HUES6 (cell line): Measurements from ENCODE around the gene IQGAP3.

ENCODE experiments used
- H3K27ac ChIP-seq: 2 replicates; pipeline ENCODE4 v1.7.0; 2013; ENCODE audit warnings: low read depth, mild to moderate bottlenecking, low read length, inconsistent platforms
- H3K27me3 ChIP-seq: 2 replicates; pipeline ENCODE4 v1.6.1; 2013; ENCODE audit warnings: low read length; ENCODE audit not compliant: control insufficient read depth, insufficient read depth
- H3K36me3 ChIP-seq: 2 replicates; pipeline ENCODE4 v1.6.1; 2013; ENCODE audit warnings: low read length; ENCODE audit not compliant: control insufficient read depth, insufficient read depth
- H3K4me1 ChIP-seq: 2 replicates; pipeline ENCODE4 v1.6.1; 2013; ENCODE audit warnings: low read length; ENCODE audit not compliant: control insufficient read depth, insufficient read depth
- H3K4me3 ChIP-seq: 2 replicates; pipeline ENCODE4 v1.5.1; 2013; ENCODE audit warnings: low read depth, low read length
- H3K9ac ChIP-seq: one replicate; pipeline ENCODE4 v1.6.1; 2013; ENCODE audit warnings: mild to moderate bottlenecking, low read length
- H3K9me3 ChIP-seq: 2 replicates; pipeline ENCODE4 v1.6.1; 2013; ENCODE audit warnings: low read depth, low read length; ENCODE audit not compliant: control insufficient read depth, insufficient read depth

Gene IQGAP3

DNA sequence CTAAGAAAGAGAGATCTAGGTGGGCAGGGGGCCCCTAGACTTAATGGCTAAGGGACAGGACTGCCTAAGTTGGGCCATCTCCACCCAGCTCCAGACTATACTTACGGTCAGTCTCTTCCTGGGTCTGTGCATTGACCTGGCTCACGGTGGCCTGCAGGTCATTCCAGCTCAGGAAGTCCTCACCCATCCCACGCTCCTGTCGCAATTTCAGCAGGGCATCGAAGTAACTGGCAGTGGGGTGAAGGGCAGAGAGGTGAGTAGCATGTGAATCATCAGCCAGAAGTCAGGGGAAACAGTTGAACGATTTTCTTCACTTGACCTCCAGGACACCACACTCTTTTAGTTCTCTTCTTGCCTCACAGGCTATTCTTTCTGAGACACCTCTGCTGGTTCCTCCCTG is 20.5 kb downstream of the IQGAP3 start:
- Histone ChIP-seq H3K27me3 (no peaks in the 10 kb centered on the region), H3K27ac (no peak overlapping the region), H3K4me1 (no peaks in the 10 kb centered on the region), H3K9me3 (no peaks in the 10 kb centered on the region), H3K36me3 (peaks cover 88% of the 10 kb centered on the region), H3K9ac (no peak overlapping the region), H3K4me3 (no peak overlapping the region)

DNA sequence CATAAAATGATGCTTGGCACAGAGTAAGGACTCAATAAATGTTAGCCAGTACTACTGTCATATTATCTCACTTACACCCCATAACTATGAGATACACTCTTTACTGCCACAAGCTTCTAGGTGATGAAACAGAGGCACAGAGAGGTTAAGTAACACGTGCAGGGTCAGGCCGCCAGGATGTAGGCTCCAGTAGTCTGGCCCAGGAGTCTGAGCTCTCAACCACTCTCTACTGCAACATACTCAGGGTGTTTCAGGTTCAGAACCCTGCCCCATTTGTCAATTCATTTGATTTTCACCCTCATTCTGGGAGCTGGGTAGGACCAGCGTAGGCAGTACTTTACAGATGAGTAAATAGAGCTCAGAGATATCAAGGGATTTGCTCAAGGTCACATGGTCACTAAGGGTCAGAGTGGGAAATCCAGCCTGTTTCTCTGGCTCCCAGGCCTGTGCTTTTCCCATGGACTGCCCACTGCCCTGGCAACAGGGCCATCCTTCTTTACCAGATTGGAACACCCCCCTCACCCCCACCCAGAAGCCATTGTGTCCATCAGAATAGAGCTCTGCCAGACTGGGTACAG is 21.2 kb downstream of the IQGAP3 start:
- H3K4me1 ChIP-seq, result no peaks in the 10 kb centered on the region
- peaks cover 89% of the 10 kb centered on the region for H3K36me3 ChIP-seq
- H3K9me3 ChIP-seq, result no peaks in the 10 kb centered on the region
- H3K4me3 ChIP-seq, result no peak overlapping the region
- H3K27me3 ChIP-seq, result no peaks in the 10 kb centered on the region
- H3K27ac ChIP-seq, result no peak overlapping the region
- H3K9ac ChIP-seq, result no peak overlapping the region

- Histone ChIP-seq H3K27me3 (no peaks in the 10 kb centered on the region), H3K27ac (no peak overlapping the region), H3K4me1 (no peaks in the 10 kb centered on the region), H3K9me3 (no peaks in the 10 kb centered on the region), H3K36me3 (peaks cover 87% of the 10 kb centered on the region), H3K9ac (no peak overlapping the region), H3K4me3 (no peak overlapping the region)
Observed at GRCh38 chr1:156550346-156550745, 22.0 kb downstream of the IQGAP3 start.

- Histone ChIP-seq H3K4me3 (no peak overlapping the region), H3K36me3 (peaks cover 82% of the 10 kb centered on the region), H3K9ac (no peak overlapping the region), H3K27ac (no peak overlapping the region), H3K4me1 (no peaks in the 10 kb centered on the region), H3K9me3 (no peaks in the 10 kb centered on the region), H3K27me3 (no peaks in the 10 kb centered on the region)
Observed at GRCh38 chr1:156549831-156550230, 22.5 kb downstream of the IQGAP3 start.

GRCh38 chr1:156549390-156549789 is 23.0 kb downstream of the IQGAP3 start:
- no peaks in the 10 kb centered on the region for H3K9me3 ChIP-seq
- peaks cover 83% of the 10 kb centered on the region for H3K36me3 ChIP-seq
- no peaks in the 10 kb centered on the region for H3K4me1 ChIP-seq
- H3K9ac ChIP-seq, result no peak overlapping the region
- no peak overlapping the region for H3K4me3 ChIP-seq
- no peaks in the 10 kb centered on the region for H3K27me3 ChIP-seq
- H3K27ac ChIP-seq, result no peak overlapping the region

- no peak overlapping the region for H3K9ac ChIP-seq
- no peak overlapping the region for H3K27ac ChIP-seq
- peaks cover 83% of the 10 kb centered on the region for H3K36me3 ChIP-seq
Observed at GRCh38 chr1:156547982-156548381, 24.4 kb downstream of the IQGAP3 start.

GRCh38 chr1:156547434-156547833 is 24.9 kb downstream of the IQGAP3 start:
- no peak overlapping the region for H3K27ac ChIP-seq
- H3K27me3 ChIP-seq, result no peaks in the 10 kb centered on the region
- no peaks in the 10 kb centered on the region for H3K4me1 ChIP-seq
- H3K9ac ChIP-seq, result no peak overlapping the region
- H3K4me3 ChIP-seq, result no peak overlapping the region
- no peaks in the 10 kb centered on the region for H3K9me3 ChIP-seq
- peaks cover 84% of the 10 kb centered on the region for H3K36me3 ChIP-seq

More at GRCh38 chr1:156547982-156548381, 24.4 kb downstream of the IQGAP3 start:
- no peaks in the 10 kb centered on the region for H3K4me1 ChIP-seq
- no peaks in the 10 kb centered on the region for H3K27me3 ChIP-seq
- H3K4me3 ChIP-seq, result no peak overlapping the region
- no peaks in the 10 kb centered on the region for H3K9me3 ChIP-seq

DNA sequence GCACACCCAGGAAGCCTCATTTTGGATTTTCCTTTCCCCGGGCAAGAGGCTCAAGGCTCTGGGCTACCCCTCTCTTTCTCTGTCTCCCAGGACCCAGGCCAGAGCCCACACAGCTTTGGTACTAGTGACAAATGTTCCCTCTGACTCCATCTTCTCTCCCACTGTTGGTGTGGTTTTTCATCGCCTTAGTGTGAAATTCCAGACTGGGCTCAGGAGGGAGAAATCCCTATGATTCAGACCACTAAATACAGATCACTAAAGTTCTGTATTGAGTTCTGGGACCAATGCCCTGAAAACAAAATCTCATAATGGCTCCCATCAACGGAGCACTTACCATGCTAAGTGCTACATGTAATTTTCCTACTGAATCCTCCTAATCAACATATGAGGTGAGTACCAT is 26.1 kb downstream of the IQGAP3 start:
- Histone ChIP-seq H3K4me3 (no peak overlapping the region), H3K9ac (no peak overlapping the region), H3K36me3 (peaks cover 84% of the 10 kb centered on the region), H3K27me3 (no peaks in the 10 kb centered on the region), H3K4me1 (no peaks in the 10 kb centered on the region), H3K9me3 (no peaks in the 10 kb centered on the region), H3K27ac (no peak overlapping the region)

DNA sequence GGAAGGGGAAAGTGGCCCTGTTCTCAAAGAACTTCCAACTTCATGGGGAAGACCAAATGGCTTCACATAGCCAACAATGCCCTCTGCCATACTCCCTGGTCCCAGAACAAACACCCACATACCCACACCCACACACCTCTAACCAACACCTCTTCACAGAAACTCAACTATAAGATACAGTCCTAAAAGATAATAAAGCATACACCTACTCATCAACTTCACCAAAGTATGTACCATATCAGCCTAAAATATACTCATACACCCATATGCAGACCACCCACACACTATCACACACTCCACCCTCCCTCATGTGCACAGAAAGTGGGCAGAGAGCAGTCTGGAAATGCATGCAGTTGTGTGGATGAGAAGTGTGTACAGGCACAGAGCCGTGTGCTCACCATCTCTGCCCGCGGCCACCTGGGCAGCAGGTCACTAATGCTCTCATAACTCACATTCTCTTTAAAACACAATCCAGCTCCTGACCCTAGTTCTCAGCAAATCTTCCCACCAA is 27.7 kb downstream of the IQGAP3 start:
- no peaks in the 10 kb centered on the region for H3K27me3 ChIP-seq
- peaks cover 83% of the 10 kb centered on the region for H3K36me3 ChIP-seq
- no peak overlapping the region for H3K4me3 ChIP-seq
- H3K4me1 ChIP-seq, result peaks cover 2% of the 10 kb centered on the region; the same call in 1 of the 2 replicates
- no peak overlapping the region for H3K27ac ChIP-seq
- H3K9me3 ChIP-seq, result no peaks in the 10 kb centered on the region
- H3K9ac ChIP-seq, result no peak overlapping the region

DNA sequence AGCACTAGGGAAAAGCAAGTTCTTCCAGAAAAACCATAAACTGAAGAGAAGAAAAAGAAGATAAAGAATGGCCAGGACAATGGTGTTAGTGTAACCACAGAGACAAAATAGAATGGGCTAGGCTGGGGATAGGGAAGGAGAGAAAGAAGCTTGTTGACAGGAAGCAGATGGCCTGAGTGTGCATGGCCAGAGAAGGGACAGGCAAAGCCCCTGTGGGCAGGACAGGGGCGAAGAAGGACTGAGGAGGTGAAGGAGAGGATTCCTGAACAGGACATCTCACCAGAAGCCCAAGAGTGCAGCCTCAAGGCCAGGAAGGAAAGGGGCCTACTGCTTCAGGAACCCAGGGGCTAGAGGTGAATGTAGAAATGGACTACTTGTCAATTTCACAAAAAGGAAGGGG is 29.3 kb downstream of the IQGAP3 start:
- H3K27me3 ChIP-seq, result no peaks in the 10 kb centered on the region
- no peaks in the 10 kb centered on the region for H3K9me3 ChIP-seq
- H3K36me3 ChIP-seq, result peaks cover 86% of the 10 kb centered on the region
- no peak overlapping the region for H3K4me3 ChIP-seq
- peaks cover 12% of the 10 kb centered on the region; the same call in 1 of the 2 replicates for H3K4me1 ChIP-seq
- H3K9ac ChIP-seq, result no peak overlapping the region
- no peak overlapping the region for H3K27ac ChIP-seq

DNA sequence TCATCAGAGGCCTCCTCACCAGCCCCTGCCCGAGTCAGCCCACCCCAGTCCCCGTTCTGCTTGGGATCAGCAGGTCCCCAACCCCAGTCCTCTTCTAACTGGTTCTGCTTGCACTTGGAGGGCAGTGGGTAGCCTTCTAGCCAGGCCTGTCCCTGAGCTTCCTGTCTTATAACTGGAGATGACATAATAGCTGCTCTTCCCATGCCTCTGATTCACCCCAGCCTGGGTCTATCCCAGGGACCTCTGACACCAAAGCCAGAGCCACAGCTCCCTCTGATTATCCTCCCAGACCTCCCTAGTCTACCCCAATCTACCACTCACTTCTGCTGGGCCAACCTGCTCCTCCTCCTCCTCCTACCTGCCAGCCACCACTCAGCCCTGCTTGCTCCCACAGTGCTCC is 31.4 kb downstream of the IQGAP3 start:
- Histone ChIP-seq H3K9ac (no peak overlapping the region), H3K36me3 (peaks cover 82% of the 10 kb centered on the region), H3K4me3 (no peak overlapping the region)

More for the DNA sequence above, 31.4 kb downstream of the IQGAP3 start:
- Histone ChIP-seq H3K27me3 (no peaks in the 10 kb centered on the region), H3K4me1 (peaks cover 12% of the 10 kb centered on the region; the same call in 1 of the 2 replicates), H3K9me3 (no peaks in the 10 kb centered on the region), H3K27ac (no peak overlapping the region)
